Iris pigment epithelial cell (primary cell): ENCODE data around the gene CCL2.
A peak's percentile ranks its signal among the peaks of the same experiment; 100 is the strongest.
"Not testable (repeated sequence)": the region's sequence is repeated elsewhere in the genome, so short reads cannot be mapped to it uniquely, and the experiment has no call there.

Experiments used
- DNase-seq: peaks from one replicate; pipeline ENCODE4 v3.0.0-alpha.2; 2011; ENCODE audit warnings: low read depth

Gene CCL2

DNA sequence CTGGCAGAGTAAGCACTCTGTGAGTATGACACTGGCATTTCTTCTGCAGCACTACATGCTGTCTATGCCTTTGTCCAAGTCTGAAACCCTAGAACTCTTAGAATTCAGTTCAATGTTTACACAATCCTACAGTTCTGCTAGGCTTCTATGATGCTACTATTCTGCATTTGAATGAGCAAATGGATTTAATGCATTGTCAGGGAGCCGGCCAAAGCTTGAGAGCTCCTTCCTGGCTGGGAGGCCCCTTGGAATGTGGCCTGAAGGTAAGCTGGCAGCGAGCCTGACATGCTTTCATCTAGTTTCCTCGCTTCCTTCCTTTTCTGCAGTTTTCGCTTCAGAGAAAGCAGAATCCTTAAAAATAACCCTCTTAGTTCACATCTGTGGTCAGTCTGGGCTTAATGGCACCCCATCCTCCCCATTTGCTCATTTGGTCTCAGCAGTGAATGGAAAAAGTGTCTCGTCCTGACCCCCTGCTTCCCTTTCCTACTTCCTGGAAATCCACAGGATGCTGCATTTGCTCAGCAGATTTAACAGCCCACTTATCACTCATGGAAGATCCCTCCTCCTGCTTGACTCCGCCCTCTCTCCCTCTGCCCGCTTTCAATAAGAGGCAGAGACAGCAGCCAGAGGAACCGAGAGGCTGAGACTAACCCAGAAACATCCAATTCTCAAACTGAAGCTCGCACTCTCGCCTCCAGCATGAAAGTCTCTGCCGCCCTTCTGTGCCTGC is at the start of gene CCL2:
TSS of gene CCL2 (plus strand) at position 635 of the 730 bp plus-strand sequence. CDS start at position 700, 65 bp downstream.
- peak; percentile 74 for DNase-seq

DNA sequence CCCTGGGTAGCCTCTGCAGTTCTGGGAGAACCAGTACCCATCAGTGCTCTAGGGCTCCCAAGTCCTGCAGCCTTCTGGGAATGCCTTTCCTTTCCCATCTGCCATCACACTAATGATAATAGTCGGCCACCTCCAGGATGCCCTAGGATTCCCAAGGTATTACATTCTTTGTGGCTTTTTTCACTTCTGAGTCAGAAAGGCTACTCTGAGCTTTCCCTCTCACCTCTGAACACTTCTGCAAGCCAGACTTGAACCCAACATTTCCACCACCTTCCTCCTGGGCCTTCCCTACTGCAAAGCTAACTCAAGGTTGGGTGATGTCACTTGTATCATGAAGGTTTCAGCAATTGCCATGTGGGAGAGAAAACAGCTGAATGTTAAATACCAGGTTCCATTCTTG is 49.7 kb upstream of the CCL2 start:
- no peak for DNase-seq

DNA sequence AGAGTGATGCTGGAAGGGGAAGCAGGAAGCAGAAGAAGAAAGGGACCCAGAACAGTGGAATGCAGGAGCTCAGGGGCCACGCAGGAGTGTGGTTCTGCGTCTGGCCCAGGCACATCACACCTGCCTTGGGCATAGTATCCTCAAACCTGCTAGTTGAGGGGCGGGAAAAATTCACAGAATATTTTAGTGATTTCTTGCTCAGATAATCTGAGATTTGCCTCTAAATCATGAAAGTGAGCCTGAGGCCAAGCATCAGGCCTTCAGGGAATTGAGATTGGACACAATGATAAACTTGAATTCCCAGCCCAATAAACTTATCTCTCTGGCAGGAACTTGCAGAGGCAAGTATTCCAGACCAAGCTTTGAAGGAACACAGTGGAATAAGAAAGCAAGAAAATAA is 48.5 kb upstream of the CCL2 start:
- no peak for DNase-seq

DNA sequence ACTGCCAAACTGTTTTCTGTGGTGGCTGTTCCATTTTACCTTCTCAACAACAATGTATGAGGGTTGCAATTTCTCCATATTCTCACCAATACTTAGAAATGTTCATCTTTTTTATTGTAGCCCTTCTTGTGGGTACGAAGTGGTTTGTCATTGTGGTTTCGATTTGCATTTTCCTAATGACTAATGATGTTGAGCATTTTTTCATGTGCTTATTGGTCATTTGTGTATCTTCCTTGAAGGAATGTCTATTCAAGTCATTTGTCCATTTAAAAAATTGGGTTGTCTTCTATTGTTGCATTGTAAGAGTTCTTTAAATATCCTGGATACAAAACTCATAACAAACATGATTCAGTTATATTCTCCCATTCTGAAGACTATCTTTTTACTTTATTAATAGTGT is 47.5 kb upstream of the CCL2 start:
- peak; percentile 24 for DNase-seq

DNA sequence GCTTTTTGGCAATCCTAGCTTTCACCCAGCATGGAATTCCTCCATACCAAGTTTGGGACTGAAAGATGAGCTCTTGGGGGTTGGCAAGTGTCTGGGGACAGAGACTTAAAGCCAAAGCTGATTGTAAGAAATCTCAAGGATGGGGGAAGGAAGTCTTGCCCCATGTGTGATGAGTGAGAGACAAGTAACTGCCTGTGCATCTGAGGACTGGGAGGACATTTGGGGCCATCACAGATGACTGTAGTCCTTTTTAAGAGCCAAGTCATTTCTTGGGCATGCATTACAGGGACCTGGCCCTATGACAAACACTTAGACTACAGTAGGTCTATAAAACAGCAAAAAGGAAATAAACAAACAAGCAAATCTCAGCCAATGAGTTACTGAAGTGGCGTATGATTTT is 36.3 kb upstream of the CCL2 start:
- no peak for DNase-seq

DNA sequence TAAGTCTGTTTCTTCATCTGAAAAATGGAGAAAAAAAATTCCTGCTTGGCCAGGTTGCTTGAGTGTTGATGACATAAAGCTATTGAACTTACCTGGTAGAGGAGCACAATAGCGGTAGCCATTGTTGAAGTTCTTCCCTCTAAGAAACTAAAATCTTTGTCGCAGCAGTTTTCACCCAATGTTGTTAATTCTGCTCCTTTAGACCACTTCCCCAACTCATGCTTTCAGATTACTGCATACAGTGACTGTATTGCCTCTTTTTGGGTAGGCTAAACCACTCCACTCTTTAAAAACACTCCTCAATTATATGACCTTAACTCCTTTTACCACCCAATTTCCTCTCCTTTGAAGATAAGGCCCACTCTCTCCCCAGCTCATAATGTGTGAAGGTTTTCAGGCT is 35.7 kb upstream of the CCL2 start:
- no peak for DNase-seq

DNA sequence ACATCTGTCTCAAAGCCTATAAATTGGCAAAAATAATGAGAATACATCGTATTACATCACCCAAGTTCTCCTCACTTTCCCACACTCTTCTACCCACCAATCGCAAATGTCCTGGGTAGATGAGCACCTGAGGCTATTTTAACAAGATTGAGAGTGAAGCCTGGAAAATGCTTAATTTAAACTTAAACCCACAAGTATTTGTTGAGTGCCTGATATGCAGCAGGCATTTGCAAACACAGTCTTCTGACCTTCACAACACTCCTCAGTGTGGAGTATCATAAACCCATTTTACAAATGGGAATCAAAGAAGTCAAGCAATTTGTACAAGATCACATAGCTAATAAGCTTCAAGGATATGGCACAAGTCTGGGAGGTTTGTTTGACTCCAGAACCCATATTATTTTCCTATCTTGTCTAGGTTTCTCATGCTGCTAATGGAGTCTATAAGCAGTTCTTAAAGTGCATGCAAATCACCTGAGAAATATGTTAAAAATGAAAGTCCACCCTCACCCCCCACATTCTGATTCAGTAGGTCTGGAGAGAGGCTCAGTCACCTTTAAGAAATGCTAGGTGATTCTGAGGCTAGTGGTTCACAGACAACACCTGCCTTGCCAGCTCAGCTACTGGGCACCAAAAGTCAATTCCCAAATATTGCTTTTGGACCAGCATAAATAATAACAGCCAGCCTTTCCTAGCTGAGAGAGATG is 34.9 kb upstream of the CCL2 start:
- no peak for DNase-seq

DNA sequence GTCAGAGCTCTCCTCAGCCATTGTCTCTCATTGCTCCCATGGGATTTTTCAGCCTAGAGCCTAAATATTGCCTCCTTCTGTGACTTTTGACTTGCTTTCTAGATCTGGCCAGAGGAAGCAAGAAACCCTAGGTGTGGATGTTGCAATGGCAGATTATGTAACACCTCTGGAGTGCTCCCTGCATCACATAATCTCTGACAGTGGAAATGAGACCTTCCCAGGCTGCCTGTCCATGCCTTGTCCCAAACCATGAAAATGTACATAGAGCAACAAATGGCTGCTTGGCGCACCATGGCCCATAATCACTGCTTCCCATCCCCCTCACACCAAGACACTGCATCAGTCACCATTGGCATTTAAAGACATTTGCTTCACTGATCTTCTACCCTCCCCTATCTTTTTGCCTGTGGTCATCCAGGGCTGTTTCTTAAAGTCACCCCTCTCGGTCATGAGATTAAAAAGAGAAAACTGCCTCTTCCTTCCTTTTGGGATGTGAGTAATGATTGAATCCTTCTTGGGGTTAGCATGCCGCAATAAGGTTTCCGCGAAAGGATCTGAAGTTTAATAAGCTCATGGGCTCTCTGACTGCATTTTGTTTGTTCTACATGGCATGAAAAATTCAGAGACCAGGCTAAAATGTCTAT is 34.2 kb upstream of the CCL2 start:
- DNase-seq: peak; percentile 28

DNA sequence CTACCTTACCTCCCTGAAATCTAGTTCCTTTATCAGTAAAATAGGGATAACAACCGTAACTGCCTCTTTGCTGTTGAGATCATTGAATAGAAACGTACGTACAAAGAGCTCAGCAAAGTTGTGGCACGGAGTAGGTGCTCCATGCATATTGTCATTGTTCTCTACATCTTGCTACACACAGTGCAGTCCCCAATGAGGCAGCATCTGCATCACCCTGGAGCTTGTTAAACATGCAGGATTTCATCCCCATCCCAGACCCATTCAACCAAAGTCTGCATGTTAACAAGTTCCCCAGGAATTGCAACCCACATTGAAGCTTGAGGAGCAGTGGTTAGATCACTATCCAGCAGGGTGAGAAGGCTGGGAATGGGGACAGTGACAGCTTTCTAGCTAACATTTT is 33.7 kb upstream of the CCL2 start:
- DNase-seq: no peak

DNA sequence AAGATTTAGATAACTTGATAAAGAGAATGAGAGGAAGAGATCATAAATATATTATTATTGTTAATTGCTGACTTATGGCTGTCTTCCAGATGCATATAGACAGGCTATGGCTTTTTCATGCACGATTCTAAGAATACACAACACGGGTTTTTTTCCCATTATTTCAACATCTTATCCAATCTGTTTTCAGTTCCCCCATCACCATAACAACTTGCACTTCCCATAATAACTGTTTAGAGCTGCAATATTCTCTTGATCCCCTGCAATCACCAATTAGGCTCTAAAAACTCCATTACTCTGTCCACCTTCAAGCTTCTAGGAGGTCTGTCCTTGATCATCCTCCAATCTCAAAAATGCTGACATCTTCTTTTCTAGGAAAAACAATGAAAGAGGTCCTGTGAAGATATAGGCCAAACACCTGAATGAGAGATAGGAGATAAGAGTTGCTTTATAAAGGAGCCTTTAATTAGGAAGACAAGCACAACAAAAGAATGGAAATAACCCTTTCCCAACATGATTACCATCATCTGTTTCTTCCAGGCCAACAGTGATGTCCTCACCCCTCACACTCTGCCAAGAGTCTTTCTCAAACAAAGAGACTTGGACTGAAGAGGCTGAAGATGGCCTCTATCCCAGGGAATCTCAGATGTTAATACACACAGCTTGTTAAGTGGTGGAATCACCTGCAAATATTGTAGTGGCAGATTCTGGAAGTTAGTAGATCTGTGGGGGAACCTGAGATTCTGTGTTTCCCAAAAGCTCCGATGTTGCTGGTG is 32.2 kb upstream of the CCL2 start:
- no peak for DNase-seq

DNA sequence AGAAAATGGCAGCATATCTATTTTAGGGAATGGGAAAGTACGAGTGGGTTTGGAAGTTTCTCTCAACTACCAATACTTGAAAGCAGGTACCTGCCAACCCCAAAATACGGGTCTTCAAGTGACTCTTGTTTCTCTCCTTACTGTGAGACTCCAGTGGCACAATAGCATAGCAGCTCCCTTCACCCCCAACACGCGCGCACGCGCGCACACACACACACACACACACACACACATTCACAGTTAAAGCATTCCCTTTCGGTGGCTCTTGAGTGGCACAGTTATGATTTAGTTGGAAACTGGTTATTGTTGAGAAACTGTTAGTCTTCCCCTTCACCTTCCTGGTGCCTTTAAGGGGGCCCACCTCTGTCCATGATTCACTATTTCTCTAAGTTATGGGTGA is 30.0 kb upstream of the CCL2 start:
- no peak for DNase-seq

DNA sequence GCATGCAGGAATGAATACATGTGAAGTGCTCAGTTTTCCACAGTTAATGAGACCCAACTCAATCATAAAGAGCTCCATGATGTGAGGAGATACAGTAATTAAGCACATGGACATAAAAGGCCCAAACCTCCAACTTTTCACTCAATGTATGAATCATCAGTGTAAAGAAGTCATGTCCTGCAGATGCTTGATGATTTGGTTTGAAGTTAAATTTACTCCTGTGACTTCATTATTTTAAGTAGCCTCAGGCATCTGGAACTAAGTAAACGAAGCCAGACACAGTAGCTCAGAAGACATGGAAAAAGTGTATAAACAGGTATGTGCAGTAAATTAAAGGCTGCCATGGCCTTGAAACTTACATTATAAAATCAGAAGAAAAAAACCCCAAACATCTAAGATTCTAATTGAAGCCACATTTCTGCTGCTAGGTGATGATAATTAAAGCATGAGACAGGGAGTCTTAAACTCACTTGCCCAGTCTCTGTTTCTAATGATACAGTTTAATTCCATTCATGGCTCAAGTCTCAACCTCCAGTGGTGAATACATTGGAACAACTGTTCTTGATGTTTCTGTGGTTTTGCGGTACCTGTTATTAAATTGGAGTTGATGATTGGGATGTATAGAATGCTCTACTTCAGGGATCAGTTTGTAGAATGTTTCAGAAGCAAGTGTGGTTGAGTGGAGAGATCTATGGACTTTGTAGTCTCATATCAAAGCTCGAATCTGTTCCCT is 28.9 kb upstream of the CCL2 start:
- peak; percentile 10 for DNase-seq

DNA sequence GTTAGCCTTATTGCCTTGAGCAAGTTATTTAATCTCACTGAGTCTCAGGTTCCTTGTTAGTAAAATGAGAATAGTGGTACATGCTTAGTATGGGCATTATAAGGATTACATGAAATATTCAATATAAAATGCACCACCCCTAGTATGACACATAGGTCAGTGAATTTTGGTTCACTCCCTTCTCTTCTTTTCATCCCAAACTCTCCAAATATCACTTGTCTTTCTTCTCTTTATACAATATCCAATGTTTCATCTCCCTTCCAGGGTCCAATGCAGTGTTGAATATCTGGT is 28.4 kb upstream of the CCL2 start:
- DNase-seq: no peak

DNA sequence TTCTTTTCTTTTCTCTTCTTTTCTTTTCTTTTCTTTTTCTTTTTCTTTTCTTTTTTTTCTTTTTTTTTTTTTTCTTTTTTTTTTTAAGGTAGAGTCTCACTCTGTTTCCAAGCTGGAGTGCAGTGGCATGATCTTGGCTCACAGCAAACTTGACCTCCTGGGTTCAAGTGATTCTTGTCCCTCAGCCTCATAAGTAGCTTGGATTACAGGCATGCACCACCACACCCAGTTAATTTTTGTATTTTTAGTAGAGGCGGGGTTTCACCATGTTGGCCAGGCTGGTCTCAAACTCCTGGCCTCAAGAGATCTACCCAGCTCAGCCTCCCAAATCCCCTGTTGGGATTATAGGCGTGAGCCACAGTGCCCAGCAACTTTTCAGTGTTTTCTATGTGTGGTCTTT is 27.8 kb upstream of the CCL2 start:
- DNase-seq: not testable (repeated sequence)

DNA sequence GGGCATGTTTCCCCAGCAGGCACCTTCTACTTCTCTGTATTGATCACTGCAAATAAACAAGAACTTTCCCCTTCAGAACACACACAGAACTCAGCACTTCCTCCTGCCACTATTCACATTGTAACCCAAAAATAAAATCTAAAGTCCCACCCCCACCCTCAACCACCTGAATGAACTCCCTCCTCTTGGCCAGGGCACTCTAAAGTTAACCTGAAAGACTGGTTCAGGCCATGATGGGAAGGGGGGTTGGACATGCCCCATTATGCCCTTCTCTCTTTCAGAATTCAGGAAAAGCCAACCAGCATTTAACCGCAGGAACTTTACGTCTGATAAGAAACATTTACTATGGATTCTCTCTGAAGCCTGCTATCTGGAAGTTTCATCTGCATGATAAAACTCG is 27.4 kb upstream of the CCL2 start:
- no peak for DNase-seq

DNA sequence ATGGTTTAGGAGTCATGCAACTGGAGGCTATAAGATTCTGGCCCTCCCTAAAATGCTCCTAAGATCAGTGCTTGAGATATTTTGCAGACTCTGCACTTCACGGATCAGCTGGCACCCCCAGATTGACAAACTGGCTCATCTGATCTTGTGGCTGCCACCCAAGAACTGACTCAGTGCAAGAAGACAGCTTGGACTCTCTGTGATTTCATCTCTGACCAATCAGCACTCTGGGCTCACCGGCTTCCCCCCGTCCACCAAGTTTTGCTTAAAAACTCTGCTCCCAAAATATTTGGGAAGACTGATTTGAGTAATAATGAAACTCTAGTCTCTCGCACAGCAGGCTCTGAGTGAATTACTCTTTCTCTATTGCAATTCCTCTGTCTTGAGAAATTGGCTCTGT is 26.3 kb upstream of the CCL2 start:
- no peak for DNase-seq

DNA sequence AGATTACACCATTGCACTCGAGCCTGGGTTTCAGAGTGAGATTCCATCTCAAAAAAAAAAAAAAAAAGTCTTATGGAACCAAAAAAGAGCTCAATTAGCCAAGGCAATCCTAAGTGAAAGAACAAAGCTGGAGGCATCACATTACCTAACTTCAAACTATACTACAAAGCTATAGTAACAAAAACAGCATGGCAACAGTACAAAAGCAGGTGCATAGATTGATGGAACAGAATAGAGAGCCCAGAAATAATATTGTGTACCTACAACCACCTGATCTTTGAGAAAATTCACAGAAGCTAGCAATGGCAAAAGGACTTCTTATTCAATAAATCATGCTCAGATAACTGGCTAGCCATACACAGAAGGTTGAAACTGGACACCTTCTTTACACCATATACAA is 24.7 kb upstream of the CCL2 start:
- no peak for DNase-seq

DNA sequence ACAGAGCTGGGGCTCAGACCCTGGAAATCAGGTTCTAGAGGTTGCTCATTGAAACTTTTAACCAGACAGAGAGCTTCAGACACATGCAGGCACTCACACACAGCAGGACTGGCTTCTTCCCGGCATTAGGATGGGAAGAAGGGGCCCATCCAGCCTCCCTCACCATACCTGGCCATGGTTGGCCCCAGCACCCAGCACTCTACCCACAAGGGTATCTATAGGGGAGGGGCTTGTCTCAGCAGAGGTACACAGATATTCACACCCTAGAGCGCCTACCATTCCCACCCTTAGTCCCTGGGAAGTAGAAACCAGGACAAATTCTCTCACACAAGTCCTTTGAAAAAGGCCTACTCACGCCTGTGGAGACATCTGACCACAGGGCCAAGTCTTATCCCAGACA is 20.5 kb upstream of the CCL2 start:
- no peak for DNase-seq

DNA sequence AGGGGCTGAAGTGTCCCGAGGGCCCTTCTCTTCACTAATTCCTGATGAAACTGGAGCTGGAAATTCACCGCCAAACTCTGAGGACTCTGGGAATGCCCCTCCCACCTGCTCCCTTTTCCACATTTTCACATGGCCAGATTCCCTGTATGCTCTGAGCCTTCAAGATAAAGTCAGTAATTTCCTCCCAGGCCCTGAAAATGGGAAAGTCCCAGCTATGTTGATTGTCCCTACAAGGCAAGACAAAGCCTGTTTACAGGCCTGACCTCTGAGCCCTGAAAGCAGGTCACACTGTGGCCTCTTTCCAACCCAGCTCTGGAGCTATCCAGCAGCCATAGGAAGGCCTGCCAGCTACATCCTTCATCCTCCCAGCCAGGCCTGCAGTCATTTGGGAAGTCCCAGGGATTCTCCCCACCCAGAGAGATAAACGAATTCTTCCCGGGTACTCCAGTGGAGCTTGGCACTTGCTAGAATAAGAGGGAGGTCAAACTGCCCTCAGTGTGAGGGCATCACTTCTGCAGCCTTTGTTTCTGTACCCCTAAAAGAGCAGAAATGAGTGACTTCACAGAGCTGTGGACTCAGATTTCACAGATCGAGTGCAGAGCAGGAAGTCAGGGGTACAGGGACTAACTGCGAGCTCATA is 19.6 kb upstream of the CCL2 start:
- no peak for DNase-seq

DNA sequence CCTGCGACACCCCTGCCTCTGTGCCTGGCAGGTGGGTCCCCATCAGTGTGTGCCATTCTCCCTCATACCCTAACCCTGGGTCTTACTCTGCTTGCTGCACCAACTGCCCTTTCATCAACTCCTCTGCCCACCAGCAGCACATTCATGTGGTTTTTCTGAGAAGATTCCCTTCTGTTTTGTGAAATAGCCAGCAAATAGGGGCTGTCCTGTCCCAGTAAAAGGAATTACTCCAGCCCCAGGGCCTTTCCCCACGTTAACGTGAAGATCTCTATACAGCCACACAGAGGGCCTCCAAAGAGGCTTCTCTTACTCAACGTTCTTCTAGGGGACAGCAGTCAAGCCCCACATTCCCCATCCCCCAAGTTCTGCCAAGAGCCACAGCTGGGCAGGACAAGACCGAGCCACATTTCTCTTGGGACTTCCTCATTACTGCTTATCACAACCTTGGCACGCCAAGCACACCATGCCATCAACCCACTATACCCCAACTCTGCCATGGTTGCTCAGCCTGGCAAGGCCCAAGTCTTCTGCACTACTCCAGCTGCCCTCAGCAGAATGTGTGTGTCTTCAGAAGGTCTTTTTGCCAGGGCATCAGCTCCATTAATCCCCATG is 18.7 kb upstream of the CCL2 start:
- DNase-seq: no peak

DNA sequence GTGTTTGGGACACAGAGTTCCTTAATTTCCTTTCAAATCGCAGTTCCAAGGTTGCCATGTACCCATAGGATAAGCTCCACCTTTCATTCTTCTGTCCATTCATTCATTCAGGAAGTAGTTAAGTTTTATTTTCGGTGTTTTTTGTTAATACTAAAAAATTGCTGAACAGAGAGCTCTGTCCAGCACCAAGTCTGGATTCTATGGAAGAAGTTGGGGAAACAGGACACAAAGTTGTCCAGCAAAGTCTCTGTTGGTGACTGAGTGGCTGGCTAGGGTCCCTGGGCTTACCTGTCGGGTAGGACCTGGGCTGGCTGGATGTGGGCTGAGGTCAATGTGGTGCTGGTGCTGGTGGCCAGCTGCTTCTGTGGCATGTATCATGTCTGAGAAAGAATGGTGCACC is 17.6 kb upstream of the CCL2 start:
- DNase-seq: no peak
